GM12878 (cell line): ENCODE results near the gene PIWIL1. TPM values are rescaled to one million over a fixed set of nuclear protein-coding genes. Genes with fewer than 3 reads are reported as not detected.

ENCODE experiments used
- ATAC-seq: fragments of 200-7000 bp; cut with Tn5 transposase; 3 replicates; pipeline ENCODE4 v1.9.1; 2020; ENCODE audit warnings: mild to moderate bottlenecking, moderate library complexity
- BruUV-seq: library from RNA; stranded (reverse); fragments of 400-500 nt; replicated peaks from 2 replicates; lab custom pipeline; 2021; lab: Mats Ljungman, UMichigan
- CTCF ChIA-PET: fragments of 300-600 bp; sonication (Branson Sonifier 250); formaldehyde crosslinking; extraction: SDS; loops from one replicate; lab custom pipeline; 2021; ENCODE audit warnings: inconsistent platforms; lab: Yijun Ruan, JAX
- POLR2A ChIA-PET: fragments of 350-600 bp; formaldehyde crosslinking; extraction: SDS; loops from one replicate; lab custom pipeline; 2021; ENCODE audit warnings: inconsistent platforms; lab: Charles Lee
- RAD21 ChIA-PET: fragments of 300-600 bp; sonication (Branson Sonifier 250); formaldehyde crosslinking; loops from one replicate; lab custom pipeline; 2023; ENCODE audit warnings: antibody characterized with exemption; ENCODE audit not compliant: unreplicated experiment; lab: Charles Lee
- SMC1A ChIA-PET: fragments of 300-600 bp; sonication (Branson Sonifier 250); formaldehyde crosslinking; loops from one replicate; lab custom pipeline; 2023; ENCODE audit not compliant: unreplicated experiment, uncharacterized antibody; lab: Charles Lee
- DNase-seq: peaks from one replicate; pipeline ENCODE4 v3.0.0-alpha.2; 2011; ENCODE audit warnings: low read depth, low spot score
- FAIRE-seq: peaks from 3 replicates; lab custom pipeline; 2011; peaks lifted over from hg19 to GRCh38; lab: Jason Lieb, UNC
- H2AFZ ChIP-seq: 2 replicates; pipeline ENCODE4 v1.6.0; 2011; ENCODE audit warnings: low read depth, low read length, control low read depth; ENCODE audit not compliant: control insufficient read depth
- H3K27ac ChIP-seq: 2 replicates; pipeline ENCODE4 v1.5.1; 2011; ENCODE audit warnings: control low read depth; ENCODE audit not compliant: control insufficient read depth, insufficient read depth
- H3K27me3 ChIP-seq, 2 experiments: replicated peaks in 1 of 2; 2 replicates each; pipeline versions ENCODE4 v1.6.0 to v1.6.1; 2011; ENCODE audit warnings: low read length in 1 of 2; ENCODE audit not compliant: control insufficient read depth in 2 of 2, insufficient read depth in 2 of 2
- H3K36me3 ChIP-seq, 2 experiments: 2 replicates each; pipeline ENCODE4 v1.5.1; 2011; ENCODE audit warnings: low read length in 1 of 2; ENCODE audit not compliant: control insufficient read depth in 2 of 2, insufficient read depth in 2 of 2
- H3K4me1 ChIP-seq: 2 replicates; pipeline ENCODE4 v1.6.1; 2011; ENCODE audit warnings: mild to moderate bottlenecking, low read length, moderate library complexity, mixed read lengths; ENCODE audit not compliant: control insufficient read depth, insufficient read depth
- H3K4me2 ChIP-seq: 2 replicates; pipeline ENCODE4 v1.6.0; 2011; ENCODE audit warnings: control low read depth; ENCODE audit not compliant: control insufficient read depth, insufficient read depth
- H3K4me3 ChIP-seq: fragments of 200-600 bp; sonication (generic); 2 replicates; pipeline ENCODE4 v1.5.1; 2016
- H3K79me2 ChIP-seq: 2 replicates; pipeline ENCODE4 v1.6.0; 2011; ENCODE audit warnings: low read length; ENCODE audit not compliant: control insufficient read depth, insufficient read depth
- H3K9ac ChIP-seq: 2 replicates; pipeline ENCODE4 v1.8.0; 2011; ENCODE audit warnings: low read length, control low read depth, mixed read lengths; ENCODE audit not compliant: control insufficient read depth, insufficient read depth
- H3K9me3 ChIP-seq: replicated peaks from 3 replicates; pipeline ENCODE4 v1.5.1; 2011; ENCODE audit warnings: mild to moderate bottlenecking, low read length; ENCODE audit not compliant: control insufficient read depth, insufficient read depth
- H4K20me1 ChIP-seq: 2 replicates; pipeline ENCODE4 v1.6.0; 2011; ENCODE audit not compliant: control insufficient read depth, insufficient read depth
- CREB1 ChIP-seq: IDR thresholded peaks from 2 replicates; pipeline ENCODE4 v1.6.1; 2012; ENCODE audit warnings: low read depth, mild to moderate bottlenecking, inconsistent platforms
- FOXK2 ChIP-seq: fragments of 450-650 bp; IDR thresholded peaks from 2 replicates; pipeline ENCODE4 v1.6.1; 2017; ENCODE audit warnings: mild to moderate bottlenecking, moderate library complexity
- GABPA ChIP-seq: IDR thresholded peaks from 2 replicates; pipeline ENCODE4 v1.6.1; 2014; ENCODE audit warnings: antibody characterized with exemption, low read depth, mild to moderate bottlenecking, inconsistent platforms
- IRF4 ChIP-seq: IDR thresholded peaks from 2 replicates; pipeline ENCODE4 v1.6.1; 2011; ENCODE audit warnings: low read depth, low read length
- ZBTB40 ChIP-seq: fragments of 450-650 bp; IDR thresholded peaks from 2 replicates; pipeline ENCODE4 v1.6.1; 2016; ENCODE audit warnings: mild to moderate bottlenecking, moderate library complexity, borderline replicate concordance
- ZNF622 ChIP-seq: fragments of 450-650 bp; IDR thresholded peaks from 2 replicates; pipeline ENCODE4 v1.6.1; 2017; ENCODE audit warnings: mild to moderate bottlenecking, inconsistent platforms
- WGBS: methylation state at CpG from one replicate; pipeline ENCODE4 v1.1.6; 2016; ENCODE audit warnings: low lambda C conversion rate; ENCODE audit not compliant: insufficient replicate concordance, insufficient coverage; ENCODE audit errors: missing lambda C conversion rate; 5-methylcytosine and 5-hydroxymethylcytosine counted together
- in situ Hi-C: fragments of 300-500 bp; cut with MboI; formaldehyde crosslinking; loops from 9 replicates; pipeline ENCODE4 v1.14.3; 2018; ENCODE audit warnings: mixed read lengths
- intact Hi-C: fragments of 100-400 bp; cut with micrococcal nuclease; formaldehyde crosslinking; loops from one replicate; pipeline ENCODE4 v1.14.2; 2022; ENCODE audit not compliant: unreplicated experiment
- polyA plus RNA-seq, 11 experiments: library from polyadenylated mRNA; depleted of rRNA in 4 of 11; unstranded in 6 of 11; stranded (reverse) in 5 of 11; fragments of >200 nt; fragmentation: Nextera tagmentation in 4 of 11; fragmentation: Illumina TruSeq in 1 of 11; extraction: Ambion mirVana in 4 of 11; extraction: Trizol in 1 of 11; gene quantifications; 1 replicate in 1 of 11; 2 replicates in 10 of 11; pipeline versions ENCODE4 v1.2.1 to v1.2.3, GENCODE V29; 2011 to 2016; ENCODE audit warnings: inconsistent platforms in 2 of 11, missing spikeins in 2 of 11, low read depth in 1 of 11
- total RNA-seq, 4 experiments: library from RNA; depleted of rRNA in 3 of 4; stranded (reverse); fragments of >200 nt in 3 of 4; fragmentation: Illumina TruSeq in 1 of 4; extraction: Trizol in 1 of 4; gene quantifications; 2 replicates each; pipeline versions ENCODE4 v1.2.1 to v1.2.3, GENCODE V29; 2013 to 2021
- TF ChIP-seq, protein P1 (sequence below): fragments of 450-650 bp; IDR thresholded peaks from 2 replicates; pipeline ENCODE4 v1.6.1; 2017; ENCODE audit warnings: borderline replicate concordance

Gene PIWIL1
- total and polyA plus RNA-seq, 10 of the 15 experiments (the other 5 are each of a cell fraction or from before 2014, with no cell fraction given), result not detected

GRCh38 chr12:130382818-130383217 is 45.1 kb downstream of the PIWIL1 start:
- no TSS peak for BruUV-seq
- Histone ChIP-seq H3K9ac (no peak overlapping the region), H3K27me3 (no peaks in the 10 kb centered on the region), H2AFZ (no peak overlapping the region), H3K27ac (no peak overlapping the region), H4K20me1 (no peaks in the 10 kb centered on the region), H3K9me3 (no peaks in the 10 kb centered on the region; the same call in 2 of the 3 replicates), H3K4me3 (no peak overlapping the region), H3K4me2 (no peak overlapping the region), H3K36me3 (no peaks in the 10 kb centered on the region), H3K79me2 (no peaks in the 10 kb centered on the region), H3K4me1 (no peaks in the 10 kb centered on the region)
- FAIRE-seq (no peak), DNase-seq (no peak), ATAC-seq (no peak)
- 11% methylated on average over 2 of the region's 2 CpGs for WGBS
- intact Hi-C loops, result no loop called here
- in situ Hi-C loops, result no loop called here
- ChIA-PET CTCF (interaction anchor here (1.4 kb wide), 1 partner anchor 9 kb away, joined by 3 read pairs; no protein-coding TSS in a partner anchor), RAD21 (interaction anchor here (1.1 kb wide), 1 partner anchor 12 kb away, joined by 3 read pairs; no protein-coding TSS in a partner anchor), SMC1A (no interaction called here), POLR2A (no interaction called here)
- TF ChIP-seq FOXK2, result no peak
- no peak for TF ChIP-seq CREB1
- TF ChIP-seq GABPA, result no peak
- no peak for TF ChIP-seq ZBTB40
- TF ChIP-seq IRF4, result no peak
- TF ChIP-seq, protein P1, sequence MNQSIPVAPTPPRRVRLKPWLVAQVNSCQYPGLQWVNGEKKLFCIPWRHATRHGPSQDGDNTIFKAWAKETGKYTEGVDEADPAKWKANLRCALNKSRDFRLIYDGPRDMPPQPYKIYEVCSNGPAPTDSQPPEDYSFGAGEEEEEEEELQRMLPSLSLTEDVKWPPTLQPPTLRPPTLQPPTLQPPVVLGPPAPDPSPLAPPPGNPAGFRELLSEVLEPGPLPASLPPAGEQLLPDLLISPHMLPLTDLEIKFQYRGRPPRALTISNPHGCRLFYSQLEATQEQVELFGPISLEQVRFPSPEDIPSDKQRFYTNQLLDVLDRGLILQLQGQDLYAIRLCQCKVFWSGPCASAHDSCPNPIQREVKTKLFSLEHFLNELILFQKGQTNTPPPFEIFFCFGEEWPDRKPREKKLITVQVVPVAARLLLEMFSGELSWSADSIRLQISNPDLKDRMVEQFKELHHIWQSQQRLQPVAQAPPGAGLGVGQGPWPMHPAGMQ, result no peak
- no peak for TF ChIP-seq ZNF622
- TF ChIP-seq, all 136 proteins: peak for 0
